Neuronal stem cell (in vitro differentiated cells): ENCODE measurements around the gene DZANK1.
"Not testable (repeated sequence)": the region's sequence is repeated elsewhere in the genome, so short reads cannot be mapped to it uniquely, and the experiment has no call there.

Experiments used
- DNase-seq: peaks from one replicate; pipeline ENCODE4 v3.0.0-alpha.2; 2013; ENCODE audit warnings: low spot score
- H2AFZ ChIP-seq: one replicate; pipeline ENCODE4 v1.6.1; 2013; ENCODE audit warnings: mild to moderate bottlenecking, low read length, inconsistent platforms
- H2AK5ac ChIP-seq: 2 replicates; pipeline ENCODE4 v1.6.1; 2013; ENCODE audit warnings: low read depth, mild to moderate bottlenecking, inconsistent platforms, low read length, moderate library complexity, mixed read lengths
- H2BK120ac ChIP-seq: 2 replicates; pipeline ENCODE4 v1.6.1; 2013; ENCODE audit warnings: low read depth, mild to moderate bottlenecking, inconsistent platforms, low read length, moderate library complexity, mixed read lengths
- H2BK12ac ChIP-seq: one replicate; pipeline ENCODE4 v1.6.1; 2013; ENCODE audit warnings: low read length, inconsistent platforms
- H2BK15ac ChIP-seq: 2 replicates; pipeline ENCODE4 v1.6.1; 2013; ENCODE audit warnings: mild to moderate bottlenecking, low read length, inconsistent platforms, mixed read lengths
- H2BK5ac ChIP-seq: one replicate; pipeline ENCODE4 v1.6.1; 2013; ENCODE audit warnings: inconsistent platforms, mild to moderate bottlenecking, low read length, moderate library complexity
- H3K14ac ChIP-seq: one replicate; pipeline ENCODE4 v1.6.1; 2013; ENCODE audit warnings: low read length, inconsistent platforms
- H3K18ac ChIP-seq: 2 replicates; pipeline ENCODE4 v1.6.1; 2013; ENCODE audit warnings: low read length, inconsistent platforms
- H3K23ac ChIP-seq: 2 replicates; pipeline ENCODE4 v1.6.1; 2013; ENCODE audit warnings: low read depth, mild to moderate bottlenecking, mixed read lengths, low read length, inconsistent platforms; ENCODE audit not compliant: poor library complexity
- H3K27ac ChIP-seq: replicated peaks from 3 replicates; pipeline ENCODE4 v1.5.1; 2013; ENCODE audit warnings: low read length, inconsistent platforms
- H3K27me3 ChIP-seq, 3 experiments: 2 replicates each; pipeline ENCODE4 v1.6.1; 2013; ENCODE audit warnings: low read length in 3 of 3, mild to moderate bottlenecking in 2 of 3, inconsistent platforms in 1 of 3, low read depth in 1 of 3, mixed read lengths in 1 of 3, moderate library complexity in 1 of 3; ENCODE audit not compliant: control insufficient read depth in 3 of 3, insufficient read depth in 3 of 3
- H3K36me3 ChIP-seq, 2 donors: replicated peaks in 1 of 2; 2 replicates each; pipeline ENCODE4 v1.6.1; 2013; ENCODE audit warnings: low read length in 2 of 2; ENCODE audit not compliant: control insufficient read depth in 2 of 2, insufficient read depth in 2 of 2
- H3K4ac ChIP-seq: 2 replicates; pipeline ENCODE4 v1.6.1; 2013; ENCODE audit warnings: inconsistent platforms, mild to moderate bottlenecking, low read length, moderate library complexity
- H3K4me1 ChIP-seq, 2 donors: 1 replicate in 1 of 2; 2 replicates in 1 of 2; pipeline ENCODE4 v1.6.1; 2013; ENCODE audit warnings: low read length in 2 of 2, low read depth in 1 of 2; ENCODE audit not compliant: control insufficient read depth in 2 of 2, insufficient read depth in 1 of 2
- H3K4me2 ChIP-seq: one replicate; pipeline ENCODE4 v1.6.1; 2013; ENCODE audit warnings: mild to moderate bottlenecking, low read length, inconsistent platforms; ENCODE audit not compliant: insufficient read depth, poor library complexity, severe bottlenecking
- H3K4me3 ChIP-seq, 2 donors: 2 replicates each; pipeline ENCODE4 v1.5.1; 2013; ENCODE audit warnings: low read length in 2 of 2, mild to moderate bottlenecking in 2 of 2, inconsistent platforms in 1 of 2, moderate library complexity in 1 of 2
- H3K79me1 ChIP-seq: one replicate; pipeline ENCODE4 v1.6.1; 2013; ENCODE audit warnings: low read depth, mild to moderate bottlenecking, inconsistent platforms, low read length, moderate library complexity
- H3K9ac ChIP-seq: one replicate; pipeline ENCODE4 v1.6.1; 2013; ENCODE audit warnings: mild to moderate bottlenecking, low read depth, low read length, inconsistent platforms; ENCODE audit not compliant: poor library complexity
- H3K9me3 ChIP-seq, 2 donors: replicated peaks in 1 of 2; 2 replicates each; pipeline versions ENCODE3 to v1.6.1; 2013; ENCODE audit warnings: low read length in 2 of 2, mild to moderate bottlenecking in 2 of 2, inconsistent platforms in 1 of 2, low read depth in 1 of 2, mixed read lengths in 1 of 2, moderate library complexity in 1 of 2; ENCODE audit not compliant: control insufficient read depth in 2 of 2, insufficient read depth in 1 of 2
- H4K8ac ChIP-seq: one replicate; pipeline ENCODE4 v1.6.1; 2013; ENCODE audit warnings: low read depth, mild to moderate bottlenecking, inconsistent platforms, low read length, moderate library complexity
- H4K91ac ChIP-seq: one replicate; pipeline ENCODE4 v1.6.1; 2013; ENCODE audit warnings: low read length, low read depth, mild to moderate bottlenecking, inconsistent platforms; ENCODE audit not compliant: poor library complexity
- WGBS, 2 donors: extraction: QIAGEN DNeasy Blood & Tissue Kit; methylation state at CpG; one replicate each; pipeline ENCODE4 v1.1.7; 2013; ENCODE audit warnings: missing lambda C conversion rate in 2 of 2, mixed read lengths in 1 of 2; ENCODE audit not compliant: insufficient read length in 2 of 2, insufficient replicate concordance in 1 of 2; ENCODE audit errors: extremely low coverage in 2 of 2; 5-methylcytosine and 5-hydroxymethylcytosine counted together

The DZANK1 gene

GRCh38 chr20:18403269-18403668, 63.6 kb downstream of the DZANK1 start:
- no peak overlapping the region for H3K27ac ChIP-seq
- no peaks in the 10 kb centered on the region for H3K27me3 ChIP-seq
- H3K14ac ChIP-seq = no peak overlapping the region
- H2BK5ac ChIP-seq = no peak overlapping the region
- H2BK15ac ChIP-seq = no peak overlapping the region
- H3K4me2 ChIP-seq = no peak overlapping the region
- no peak overlapping the region for H2BK12ac ChIP-seq
- peaks cover 3 to 4% of the 10 kb centered on the region in 2 donors for H3K36me3 ChIP-seq
- no peak overlapping the region for H4K91ac ChIP-seq
- H3K79me1 ChIP-seq = no peaks in the 10 kb centered on the region
- no peak overlapping the region for H2AK5ac ChIP-seq
- no peak overlapping the region for H3K18ac ChIP-seq
- no peak for DNase-seq
- no peak overlapping the region for H3K4me3 ChIP-seq
- no peak overlapping the region for H4K8ac ChIP-seq
- H3K23ac ChIP-seq = no peak overlapping the region
- peaks cover 0 to 3% of the 10 kb centered on the region in 2 donors for H3K9me3 ChIP-seq
- no peak overlapping the region for H2AFZ ChIP-seq
- no peak overlapping the region for H3K4ac ChIP-seq
- H3K9ac ChIP-seq = no peak overlapping the region
- no peak overlapping the region for H2BK120ac ChIP-seq
- H3K4me1 ChIP-seq = no peaks in the 10 kb centered on the region

- no peak for DNase-seq
- Histone ChIP-seq H2BK15ac (no peak overlapping the region), H3K79me1 (no peaks in the 10 kb centered on the region), H3K36me3 (peaks cover 3 to 4% of the 10 kb centered on the region in 2 donors), H3K4me2 (no peak overlapping the region), H3K9me3 (peaks cover 0 to 3% of the 10 kb centered on the region in 2 donors), H2AK5ac (no peak overlapping the region), H4K8ac (no peak overlapping the region), H3K4me3 (no peak overlapping the region), H3K4ac (no peak overlapping the region), H2BK120ac (no peak overlapping the region), H4K91ac (no peak overlapping the region), H2BK12ac (no peak overlapping the region), H3K9ac (no peak overlapping the region), H3K27me3 (no peaks in the 10 kb centered on the region), H2BK5ac (no peak overlapping the region), H3K14ac (no peak overlapping the region), H2AFZ (no peak overlapping the region), H3K18ac (no peak overlapping the region), H3K27ac (no peak overlapping the region), H3K23ac (no peak overlapping the region), H3K4me1 (no peaks in the 10 kb centered on the region)
- no CpG with 5 or more reads among the region's 3 CpGs for WGBS, 2 donors
These were observed 65.5 kb downstream of the DZANK1 start for GRCh38 chr20:18401305-18401704.

GRCh38 chr20:18400460-18400859, 66.4 kb downstream of the DZANK1 start:
- no peak overlapping the region for H3K18ac ChIP-seq
- peaks cover 0 to 2% of the 10 kb centered on the region in 2 donors for H3K4me1 ChIP-seq
- no peak overlapping the region for H2AFZ ChIP-seq
- H2BK12ac ChIP-seq = no peak overlapping the region
- H3K4me2 ChIP-seq = no peak overlapping the region
- no peak for DNase-seq
- H2BK15ac ChIP-seq = no peak overlapping the region
- H3K23ac ChIP-seq = no peak overlapping the region
- no peak overlapping the region for H3K4ac ChIP-seq
- WGBS, 2 donors = no CpG with 5 or more reads among the region's 2 CpGs
- no peak overlapping the region for H3K4me3 ChIP-seq
- H2BK5ac ChIP-seq = no peak overlapping the region
- H3K79me1 ChIP-seq = no peaks in the 10 kb centered on the region
- no peaks in the 10 kb centered on the region for H3K9me3 ChIP-seq
- H3K27me3 ChIP-seq = no peaks in the 10 kb centered on the region
- no peak overlapping the region for H2BK120ac ChIP-seq
- H3K14ac ChIP-seq = no peak overlapping the region
- H2AK5ac ChIP-seq = no peak overlapping the region
- peaks cover 3 to 4% of the 10 kb centered on the region in 2 donors for H3K36me3 ChIP-seq
- no peak overlapping the region for H3K9ac ChIP-seq
- no peak overlapping the region for H4K8ac ChIP-seq
- no peak overlapping the region for H3K27ac ChIP-seq
- H4K91ac ChIP-seq = no peak overlapping the region

GRCh38 chr20:18398713-18399112, 68.1 kb downstream of the DZANK1 start:
- H2BK120ac ChIP-seq, H3K36me3 ChIP-seq, H4K91ac ChIP-seq, H3K14ac ChIP-seq, H2BK12ac ChIP-seq, H3K9me3 ChIP-seq, H3K9ac ChIP-seq, H2AK5ac ChIP-seq, H3K79me1 ChIP-seq, H3K4ac ChIP-seq, H3K27me3 ChIP-seq, H3K23ac ChIP-seq, H3K27ac ChIP-seq, H3K18ac ChIP-seq, H4K8ac ChIP-seq, H2BK15ac ChIP-seq, H3K4me2 ChIP-seq, H2BK5ac ChIP-seq, H3K4me3 ChIP-seq, H2AFZ ChIP-seq, DNase-seq: not testable (repeated sequence)
- peaks cover 2 to 14% of the 10 kb centered on the region in 2 donors for H3K4me1 ChIP-seq
- whole genome bisulfite sequencing, 2 donors = no CpG with 5 or more reads among the region's 8 CpGs
